ENCODE results near the gene ITGB3.

ITGB3 gene

DNA sequence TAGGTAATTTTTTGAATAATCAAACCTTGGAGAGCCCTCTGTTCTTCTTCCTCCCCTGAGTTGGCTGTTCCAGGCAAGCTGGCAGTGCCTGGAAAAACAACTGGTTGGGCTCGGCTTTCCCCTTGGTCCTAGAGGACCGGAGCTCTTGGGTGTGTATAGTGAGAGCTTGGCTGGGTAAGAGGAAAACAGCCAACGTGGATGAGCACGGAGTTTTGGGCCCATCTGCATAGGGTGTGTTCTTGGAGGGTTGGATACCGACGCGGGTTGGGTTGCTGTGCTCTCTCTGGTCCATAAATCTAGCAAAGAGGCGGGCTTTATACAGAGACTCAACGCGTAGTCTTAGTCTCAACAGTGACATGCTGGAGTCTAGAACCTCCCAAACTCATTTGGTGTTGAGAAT lies 23.2 kb downstream of the ITGB3 start:
- peak; percentile 96 for DNase-seq

DNA sequence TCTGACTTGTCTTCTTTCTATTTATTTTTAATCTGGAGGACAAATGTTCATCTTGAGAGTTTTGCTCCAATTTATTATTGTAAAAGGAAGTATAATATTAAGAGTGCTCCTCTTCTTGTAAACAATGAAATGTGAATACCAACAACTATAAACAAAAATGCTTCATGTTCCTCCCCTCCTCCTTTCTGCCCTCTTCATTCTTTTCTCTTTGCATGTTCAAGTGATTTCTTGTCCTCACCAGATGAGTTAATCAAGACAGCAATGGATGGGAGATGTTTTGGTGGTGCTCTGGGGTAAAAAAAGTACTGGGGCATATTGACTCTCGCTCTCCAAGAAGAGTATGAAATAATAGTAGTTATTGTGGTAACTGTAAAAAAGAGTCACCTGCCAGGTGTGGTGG lies 24.3 kb downstream of the ITGB3 start:
- DNase-seq = no peak

- no peak for DNase-seq
These were observed 24.9 kb downstream of the ITGB3 start for GRCh38 chr17:47278561-47278960.

- DNase-seq = peak; percentile 98
These were observed 25.6 kb downstream of the ITGB3 start for GRCh38 chr17:47279062-47279801.

GRCh38 chr17:47280072-47280811 lies 26.6 kb downstream of the ITGB3 start:
- DNase-seq = peak; percentile 70

GRCh38 chr17:47281216-47281615 lies 27.6 kb downstream of the ITGB3 start:
- DNase-seq = no peak

DNA sequence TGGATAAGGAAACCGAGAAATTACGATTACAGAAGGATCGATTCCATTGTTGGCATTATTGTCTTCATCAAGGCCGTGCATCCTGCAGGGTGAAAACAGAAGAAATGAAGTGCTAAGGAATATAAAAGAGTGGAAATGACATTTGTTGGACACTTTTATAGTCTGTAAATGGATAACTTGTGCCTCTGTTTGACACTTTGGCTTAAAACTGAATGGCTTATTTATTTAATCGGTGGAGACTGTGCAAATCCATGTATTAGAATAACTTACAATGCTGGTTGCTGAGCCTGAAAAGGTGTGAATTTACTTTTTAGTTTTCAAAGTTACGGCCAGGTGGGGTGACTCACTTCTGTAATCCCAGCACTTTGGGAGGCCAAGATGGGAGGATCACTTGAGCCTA lies 31.4 kb downstream of the ITGB3 start:
- DNase-seq = no peak

DNA sequence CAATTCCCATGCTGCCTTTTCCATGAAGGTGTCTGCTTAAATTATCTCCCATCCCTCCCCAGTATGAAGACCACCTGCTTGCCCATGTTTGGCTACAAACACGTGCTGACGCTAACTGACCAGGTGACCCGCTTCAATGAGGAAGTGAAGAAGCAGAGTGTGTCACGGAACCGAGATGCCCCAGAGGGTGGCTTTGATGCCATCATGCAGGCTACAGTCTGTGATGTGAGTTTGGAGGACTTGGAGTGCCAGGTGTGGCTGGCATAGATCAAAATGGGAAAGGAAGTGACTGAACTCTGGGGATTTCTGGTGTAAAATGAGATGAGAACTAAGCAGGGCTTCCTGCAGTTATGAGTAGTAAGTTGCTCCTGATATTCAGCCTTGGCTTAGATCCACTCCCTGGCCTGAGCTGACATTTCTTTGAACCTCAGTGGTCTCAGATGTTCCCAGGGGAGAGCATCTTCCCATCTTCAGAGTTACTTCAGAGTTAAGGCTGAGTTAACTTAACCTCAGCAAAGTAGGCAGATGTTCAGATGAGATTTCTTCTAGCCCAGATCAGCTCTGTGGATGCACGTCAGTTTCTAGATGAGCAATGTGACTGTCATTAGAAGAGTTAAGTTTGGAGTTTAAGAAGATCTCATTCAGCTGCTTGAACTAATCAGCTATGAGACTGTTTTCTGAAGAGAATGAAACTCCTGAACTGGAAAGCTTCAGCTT lies 32.7 kb downstream of the ITGB3 start:
- peak; percentile 80 for DNase-seq

- DNase-seq = no peak
These were observed 33.4 kb downstream of the ITGB3 start for GRCh38 chr17:47287068-47287467.

DNA sequence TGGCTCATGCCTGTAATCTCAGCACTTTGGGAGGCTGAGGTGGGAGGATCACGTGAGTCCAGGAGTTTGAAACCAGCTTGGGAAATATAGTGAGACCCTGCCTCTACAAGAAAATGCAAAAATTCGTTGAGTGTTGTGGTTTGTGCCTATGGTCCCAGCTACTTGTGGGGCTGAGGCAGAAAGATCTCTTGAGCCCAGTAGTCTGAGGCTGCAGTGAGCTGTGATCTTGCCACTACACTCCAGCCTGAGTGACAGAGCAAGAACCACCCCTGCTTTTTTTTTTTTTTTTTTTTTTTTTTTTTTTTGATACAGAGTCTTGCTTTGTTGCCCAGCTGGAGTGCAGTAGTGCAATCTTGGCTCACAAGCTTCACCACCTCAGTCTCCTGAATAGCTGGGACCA lies 34.0 kb downstream of the ITGB3 start:
- no peak for DNase-seq

DNA sequence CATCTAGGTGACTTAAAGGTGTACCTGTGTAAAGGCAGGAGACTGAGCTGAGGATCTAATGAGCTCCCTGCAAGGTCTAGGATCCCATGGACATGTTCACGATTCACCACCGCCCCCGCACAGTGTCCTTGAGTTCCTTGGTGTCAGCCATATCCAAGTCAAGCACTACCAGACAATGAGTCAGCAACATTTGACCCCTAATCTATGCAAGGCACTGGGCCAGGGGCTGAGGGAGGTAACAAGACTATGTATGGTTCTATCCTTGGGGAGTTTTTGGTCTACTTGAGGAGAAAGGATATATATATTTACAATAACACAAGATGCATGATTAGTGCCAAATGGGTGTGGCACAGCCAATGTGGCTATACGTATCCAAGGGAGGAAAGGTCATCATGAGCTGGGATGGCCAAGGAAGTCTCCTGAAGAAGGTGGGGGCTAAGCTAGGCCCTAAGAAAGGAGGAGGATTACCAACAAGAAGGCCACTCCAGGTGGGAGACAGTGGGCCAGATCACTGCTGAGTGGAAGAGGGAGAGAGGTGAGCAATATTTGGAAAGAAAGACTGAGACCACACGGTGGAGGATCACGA lies 35.0 kb downstream of the ITGB3 start:
- DNase-seq = peak; percentile 62

- DNase-seq = no peak
These were observed 35.7 kb downstream of the ITGB3 start for GRCh38 chr17:47289302-47289701.

GRCh38 chr17:47290870-47291241 lies 37.2 kb downstream of the ITGB3 start:
- no peak for DNase-seq

- DNase-seq = no peak
These were observed 37.7 kb downstream of the ITGB3 start for GRCh38 chr17:47291242-47291873.

- DNase-seq = no peak
These were observed 38.6 kb downstream of the ITGB3 start for GRCh38 chr17:47292206-47292605.

- DNase-seq = no peak
These were observed 41.6 kb downstream of the ITGB3 start for GRCh38 chr17:47295037-47295873.

- DNase-seq = no peak
These were observed 42.2 kb downstream of the ITGB3 start for GRCh38 chr17:47295874-47296255.

- no peak for DNase-seq
These were observed 44.2 kb downstream of the ITGB3 start for GRCh38 chr17:47297661-47298400.

GRCh38 chr17:47298712-47299111 lies 45.1 kb downstream of the ITGB3 start:
- DNase-seq = no peak

DNA sequence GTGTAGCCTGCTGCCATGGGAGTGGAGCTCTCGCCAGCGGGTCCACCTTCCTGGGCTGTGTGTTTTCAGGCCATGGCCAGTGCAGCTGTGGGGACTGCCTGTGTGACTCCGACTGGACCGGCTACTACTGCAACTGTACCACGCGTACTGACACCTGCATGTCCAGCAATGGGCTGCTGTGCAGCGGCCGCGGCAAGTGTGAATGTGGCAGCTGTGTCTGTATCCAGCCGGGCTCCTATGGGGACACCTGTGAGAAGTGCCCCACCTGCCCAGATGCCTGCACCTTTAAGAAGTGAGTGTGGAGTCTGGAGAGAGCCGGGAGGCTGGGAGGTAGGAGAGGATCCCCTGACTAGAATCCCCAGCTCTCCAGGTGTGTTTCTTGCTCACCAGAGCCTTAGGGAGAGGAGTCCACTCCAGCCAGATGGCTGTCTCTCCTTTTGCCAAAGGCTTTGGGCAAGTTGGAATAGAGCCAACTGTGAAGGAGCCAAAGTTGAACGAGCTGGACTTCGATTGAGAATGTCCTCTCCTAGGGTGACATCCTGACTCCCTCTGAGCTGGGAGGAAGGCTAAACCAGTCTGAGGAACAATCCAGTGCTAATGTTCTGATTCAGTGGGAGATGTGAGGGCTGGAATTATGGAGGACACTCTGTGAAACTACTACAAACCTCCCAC lies 45.7 kb downstream of the ITGB3 start:
- DNase-seq = no peak
